Activated CD8-positive, alpha-beta memory T cell treated with anti-CD3 and anti-CD28 coated beads, Interleukin-2, amount 10 ng/mL, durations not matched to agents 7 days and 5 days (primary cell): ENCODE measurements around the gene CMTM8. TPM values are rescaled to one million over a fixed set of nuclear protein-coding genes. Genes with fewer than 3 reads are reported as not detected.

Experiments
- ATAC-seq: fragments of 150-1000 bp; cut with Tn5 transposase; one replicate; pipeline ENCODE4 v1.10.0; 2021; ENCODE audit warnings: moderate library complexity
- CTCF ChIA-PET: fragments of 350-600 bp; sonication (Branson Sonifier 250); formaldehyde crosslinking; loops from one replicate; lab custom pipeline; 2021; ENCODE audit warnings: antibody characterized with exemption; lab: Charles Lee
- DNase-seq: peaks from one replicate; pipeline ENCODE4 v3.0.0-alpha.2; 2020
- H3K27ac Mint-ChIP-seq: one replicate; pipeline ENCODE4 v1.8.0; 2021; ENCODE audit warnings: mild to moderate bottlenecking, mixed read lengths
- H3K27me3 Mint-ChIP-seq: one replicate; pipeline ENCODE4 v1.8.0; 2021; ENCODE audit warnings: mixed read lengths
- H3K36me3 Mint-ChIP-seq: one replicate; pipeline ENCODE4 v1.8.0; 2021; ENCODE audit warnings: mild to moderate bottlenecking, mixed read lengths
- H3K4me1 Mint-ChIP-seq: one replicate; pipeline ENCODE4 v1.8.0; 2021; ENCODE audit warnings: mixed read lengths
- H3K4me3 Mint-ChIP-seq: one replicate; pipeline ENCODE4 v1.8.0; 2021; ENCODE audit warnings: mild to moderate bottlenecking, moderate library complexity, mixed read lengths
- H3K9me3 Mint-ChIP-seq: one replicate; pipeline ENCODE4 v1.8.0; 2022; ENCODE audit warnings: low read depth, mixed read lengths
- total RNA-seq, 2 experiments: library from RNA; stranded (reverse); gene quantifications; one replicate each; pipeline ENCODE4 v1.2.3, GENCODE V29; 2021

CMTM8 gene
- total RNA-seq, 2 experiments from 2014 or later, result 4.0 to 4.4 TPM

GRCh38 chr3:32262201-32262600 is 23.7 kb downstream of the CMTM8 start:
- H3K27ac Mint-ChIP-seq, result no peak overlapping the region
- H3K27me3 Mint-ChIP-seq, result no peaks in the 10 kb centered on the region
- no peak for ATAC-seq
- no peak for DNase-seq
- no peaks in the 10 kb centered on the region for H3K36me3 Mint-ChIP-seq
- H3K4me3 Mint-ChIP-seq, result no peak overlapping the region
- H3K9me3 Mint-ChIP-seq, result no peaks in the 10 kb centered on the region
- CTCF ChIA-PET, result no interaction called here
- peaks cover 9% of the 10 kb centered on the region for H3K4me1 Mint-ChIP-seq

- DNase-seq, result no peak
- no peak for ATAC-seq
- H3K9me3 Mint-ChIP-seq, result no peaks in the 10 kb centered on the region
- CTCF ChIA-PET, result interaction anchor here (2.2 kb wide), 1 partner anchor 22 kb away, joined by 6 read pairs; no protein-coding TSS in a partner anchor
- H3K4me1 Mint-ChIP-seq, result no peaks in the 10 kb centered on the region
- H3K4me3 Mint-ChIP-seq, result no peak overlapping the region
- no peaks in the 10 kb centered on the region for H3K36me3 Mint-ChIP-seq
- H3K27ac Mint-ChIP-seq, result no peak overlapping the region
- peaks cover 4% of the 10 kb centered on the region for H3K27me3 Mint-ChIP-seq
Observed at GRCh38 chr3:32274306-32274705, 35.8 kb downstream of the CMTM8 start.

GRCh38 chr3:32275506-32275905 is 37.0 kb downstream of the CMTM8 start:
- H3K9me3 Mint-ChIP-seq, result no peaks in the 10 kb centered on the region
- H3K4me3 Mint-ChIP-seq, result no peak overlapping the region
- peaks cover 4% of the 10 kb centered on the region for H3K27me3 Mint-ChIP-seq
- DNase-seq, result no peak
- CTCF ChIA-PET, result interaction anchor here (0.8 to 2.2 kb wide), 2 partner anchors 17 to 21 kb away, joined by 3 to 6 read pairs; no protein-coding TSS in a partner anchor
- no peak overlapping the region for H3K27ac Mint-ChIP-seq
- no peak for ATAC-seq
- H3K4me1 Mint-ChIP-seq, result no peaks in the 10 kb centered on the region
- H3K36me3 Mint-ChIP-seq, result no peaks in the 10 kb centered on the region

GRCh38 chr3:32276279-32276841 is 37.9 kb downstream of the CMTM8 start:
- no peaks in the 10 kb centered on the region for H3K9me3 Mint-ChIP-seq
- DNase-seq (no peak), ATAC-seq (no peak)
- CTCF ChIA-PET, result no interaction called here
- peaks cover 4% of the 10 kb centered on the region for H3K27me3 Mint-ChIP-seq
- no peak overlapping the region for H3K27ac Mint-ChIP-seq
- H3K36me3 Mint-ChIP-seq, result no peaks in the 10 kb centered on the region
- H3K4me3 Mint-ChIP-seq, result no peak overlapping the region
- no peaks in the 10 kb centered on the region for H3K4me1 Mint-ChIP-seq

GRCh38 chr3:32278714-32279113 is 40.2 kb downstream of the CMTM8 start:
- Mint-ChIP-seq H3K4me3 (no peak overlapping the region), H3K9me3 (no peaks in the 10 kb centered on the region), H3K27ac (no peak overlapping the region), H3K36me3 (no peaks in the 10 kb centered on the region), H3K27me3 (peaks cover 3% of the 10 kb centered on the region), H3K4me1 (no peaks in the 10 kb centered on the region)
- DNase-seq (no peak), ATAC-seq (no peak)
- CTCF ChIA-PET, result interaction anchor here (0.9 kb wide), 1 partner anchor 8 kb away, joined by 3 read pairs; no protein-coding TSS in a partner anchor

GRCh38 chr3:32280262-32280910 is 41.9 kb downstream of the CMTM8 start:
- no peak for DNase-seq
- H3K27me3 Mint-ChIP-seq, result peaks cover 3% of the 10 kb centered on the region
- H3K4me3 Mint-ChIP-seq, result no peak overlapping the region
- ATAC-seq, result no peak
- peaks cover 4% of the 10 kb centered on the region for H3K4me1 Mint-ChIP-seq
- CTCF ChIA-PET, result interaction anchor here (1.0 kb wide), 1 partner anchor 16 kb away, joined by 3 read pairs; no protein-coding TSS in a partner anchor
- no peaks in the 10 kb centered on the region for H3K9me3 Mint-ChIP-seq
- H3K36me3 Mint-ChIP-seq, result no peaks in the 10 kb centered on the region
- no peak overlapping the region for H3K27ac Mint-ChIP-seq

GRCh38 chr3:32281570-32282106 is 43.2 kb downstream of the CMTM8 start:
- no peaks in the 10 kb centered on the region for H3K36me3 Mint-ChIP-seq
- CTCF ChIA-PET, result no interaction called here

GRCh38 chr3:32282578-32283154 is 44.2 kb downstream of the CMTM8 start:
- DNase-seq (no peak), ATAC-seq (no peak)
- Mint-ChIP-seq H3K9me3 (no peaks in the 10 kb centered on the region), H3K4me1 (peaks cover 20% of the 10 kb centered on the region), H3K36me3 (no peaks in the 10 kb centered on the region), H3K4me3 (no peak overlapping the region), H3K27ac (no peak overlapping the region), H3K27me3 (peaks cover 3% of the 10 kb centered on the region)
- CTCF ChIA-PET, result no interaction called here

More at GRCh38 chr3:32281570-32282106, 43.2 kb downstream of the CMTM8 start:
- DNase-seq, result no peak
- Mint-ChIP-seq H3K4me1 (peaks cover 15% of the 10 kb centered on the region), H3K9me3 (no peaks in the 10 kb centered on the region), H3K4me3 (no peak overlapping the region), H3K27me3 (peaks cover 3% of the 10 kb centered on the region), H3K27ac (no peak overlapping the region)
- ATAC-seq, result no peak

- Mint-ChIP-seq H3K27ac (no peak overlapping the region), H3K27me3 (peaks cover 3% of the 10 kb centered on the region), H3K4me3 (no peak overlapping the region), H3K9me3 (no peaks in the 10 kb centered on the region), H3K4me1 (peaks cover 21% of the 10 kb centered on the region), H3K36me3 (no peaks in the 10 kb centered on the region)
- CTCF ChIA-PET, result no interaction called here
- ATAC-seq (no peak), DNase-seq (no peak)
Observed at GRCh38 chr3:32283304-32283703, 44.8 kb downstream of the CMTM8 start.

- Mint-ChIP-seq H3K4me1 (peaks cover 31% of the 10 kb centered on the region), H3K27ac (peak overlapping the region; percentile 16), H3K36me3 (no peaks in the 10 kb centered on the region), H3K9me3 (no peaks in the 10 kb centered on the region), H3K4me3 (no peak overlapping the region), H3K27me3 (peaks cover 3% of the 10 kb centered on the region)
- DNase-seq, result no peak
- CTCF ChIA-PET, result interaction anchor here (1.6 to 3.4 kb wide), 2 partner anchors 12 to 108 kb away, joined by 5 to 17 read pairs; no protein-coding TSS in a partner anchor
- ATAC-seq, result no peak
Observed at GRCh38 chr3:32284443-32285212, 46.1 kb downstream of the CMTM8 start.

GRCh38 chr3:32285891-32286290 is 47.4 kb downstream of the CMTM8 start:
- peak overlapping the region; percentile 8 for H3K4me3 Mint-ChIP-seq
- no peaks in the 10 kb centered on the region for H3K36me3 Mint-ChIP-seq
- DNase-seq (peak; percentile 65), ATAC-seq (peak; percentile 62)
- H3K9me3 Mint-ChIP-seq, result no peaks in the 10 kb centered on the region
- CTCF ChIA-PET, result interaction anchor here (1.5 to 3.4 kb wide), 4 partner anchors 11 to 109 kb away, joined by 3 to 17 read pairs (median 6); no protein-coding TSS in a partner anchor
- H3K27ac Mint-ChIP-seq, result peak overlapping the region; percentile 83
- peaks cover 31% of the 10 kb centered on the region for H3K4me1 Mint-ChIP-seq
- H3K27me3 Mint-ChIP-seq, result peaks cover 3% of the 10 kb centered on the region

- H3K4me1 Mint-ChIP-seq, result peaks cover 31% of the 10 kb centered on the region
- H3K4me3 Mint-ChIP-seq, result no peak overlapping the region
- peak overlapping the region; percentile 77 for H3K27ac Mint-ChIP-seq
- no peaks in the 10 kb centered on the region for H3K9me3 Mint-ChIP-seq
- DNase-seq, result peak; percentile 52
- H3K36me3 Mint-ChIP-seq, result no peaks in the 10 kb centered on the region
- CTCF ChIA-PET, result interaction anchor here (0.7 to 3.2 kb wide), 14 partner anchors 8 to 179 kb away, joined by 3 to 13 read pairs (median 4); partner anchors contain the start of gene CMTM8
- ATAC-seq, result peak; percentile 72
- no peaks in the 10 kb centered on the region for H3K27me3 Mint-ChIP-seq
Observed at GRCh38 chr3:32288819-32289218, 50.3 kb downstream of the CMTM8 start.

GRCh38 chr3:32290619-32291018 is 52.1 kb downstream of the CMTM8 start:
- peaks cover 25% of the 10 kb centered on the region for H3K4me1 Mint-ChIP-seq
- no peaks in the 10 kb centered on the region for H3K9me3 Mint-ChIP-seq
- H3K27me3 Mint-ChIP-seq, result no peaks in the 10 kb centered on the region
- H3K36me3 Mint-ChIP-seq, result no peaks in the 10 kb centered on the region
- CTCF ChIA-PET, result interaction anchor here (0.5 to 3.2 kb wide), 3 partner anchors 41 to 177 kb away, joined by 4 to 13 read pairs (median 11); no protein-coding TSS in a partner anchor
- DNase-seq (no peak), ATAC-seq (no peak)
- H3K27ac Mint-ChIP-seq, result no peak overlapping the region
- no peak overlapping the region for H3K4me3 Mint-ChIP-seq
